ENCODE results near the gene DTYMK. TPM values are rescaled to one million over a fixed set of nuclear protein-coding genes. Genes with fewer than 3 reads are reported as not detected.

The DTYMK gene
- polyA plus RNA-seq, 1 of the 3 experiments (the other 2 are of a cell fraction), result 51.1 TPM

GRCh38 chr2:241730671-241731293 is 44.2 kb upstream of the DTYMK start (continued):
- TF ChIP-seq REST (IDR thresholded peaks at IDR 0.05; ENCODE audit: low read depth, low read length) (no peak), POLR2AphosphoS5 (IDR thresholded peaks at IDR 0.05; ENCODE audit: low read depth, low read length) (no peak), NFIC (IDR thresholded peaks at IDR 0.05; ENCODE audit: borderline replicate concordance) (no peak)

- WGBS (ENCODE audit: low lambda C conversion rate), result 97% methylated on average over 6 of the region's 6 CpGs
- POLR2A ChIA-PET, result no interaction called here
- Histone ChIP-seq H3K79me2 (ENCODE audit: insufficient read depth) (no peaks in the 10 kb centered on the region), H3K4me3 (ENCODE audit: low read depth in 2 of 2, low read length in 1 of 2) (no peak overlapping the region), H2AFZ (ENCODE audit: low read depth) (no peak overlapping the region), H3K4me1 (ENCODE audit: control insufficient read depth in 1 of 2, insufficient read depth in 2 of 2, low read depth in 1 of 2, low read length in 1 of 2) (peaks cover 0 to 2% of the 10 kb centered on the region in 2 experiments; a peak in 1 of 4 replicates), H3K4me2 (no peak overlapping the region), H3K36me3 (replicated peaks in 1 of 2; ENCODE audit: control insufficient read depth in 1 of 2, insufficient read depth in 2 of 2, low read length in 1 of 2) (peaks cover 0 to 2% of the 10 kb centered on the region in 2 experiments), H3K9ac (no peak overlapping the region), H4K20me1 (ENCODE audit: insufficient read depth) (no peaks in the 10 kb centered on the region), H3K9me3 (no peaks in the 10 kb centered on the region), H3K27ac (ENCODE audit: low read depth in 2 of 2, low read length in 1 of 2) (no peak overlapping the region), H3F3A (replicated peaks; ENCODE audit: insufficient read depth) (no peaks in the 10 kb centered on the region), H3K9me2 (no peaks in the 10 kb centered on the region), H3K27me3 (ENCODE audit: insufficient read depth) (no peaks in the 10 kb centered on the region)
- TF ChIP-seq SMC3 (IDR thresholded peaks at IDR 0.05; ENCODE audit: low read depth, low read length) (no peak), IRF3 (IDR thresholded peaks at IDR 0.05; ENCODE audit: low read depth, low read length) (no peak), MEF2A (IDR thresholded peaks at IDR 0.05; ENCODE audit: borderline replicate concordance, low read depth) (no peak)
- DNase-seq, result peak; percentile 4
- CTCF ChIA-PET, result interaction anchor here (1.0 to 5.4 kb wide), 2 partner anchors 28 to 149 kb away, joined by 3 to 34 read pairs; partner anchors contain the start of gene ING5
Measured at GRCh38 chr2:241729868-241730267, 43.3 kb upstream of the DTYMK start.

- H4K20me1 ChIP-seq (ENCODE audit: insufficient read depth), result no peaks in the 10 kb centered on the region
- CTCF ChIA-PET, result interaction anchor here (0.5 to 5.4 kb wide), 6 partner anchors 10 to 153 kb away, joined by 3 to 34 read pairs (median 4); partner anchors contain the start of gene ING5
- WGBS (ENCODE audit: low lambda C conversion rate), result 85% methylated on average over 5 of the region's 19 CpGs
- POLR2A ChIA-PET, result no interaction called here
- H3K9me2 ChIP-seq, result no peaks in the 10 kb centered on the region
- H3K4me1 ChIP-seq (ENCODE audit: control insufficient read depth in 1 of 2, insufficient read depth in 2 of 2, low read depth in 1 of 2, low read length in 1 of 2), result peaks cover 0 to 2% of the 10 kb centered on the region in 2 experiments; a peak in 1 of 4 replicates
- H3K27me3 ChIP-seq (ENCODE audit: insufficient read depth), result no peaks in the 10 kb centered on the region
- no peak overlapping the region; a peak in 1 of 4 replicates for H3K27ac ChIP-seq (ENCODE audit: low read depth in 2 of 2, low read length in 1 of 2)
- H3K79me2 ChIP-seq (ENCODE audit: insufficient read depth), result no peaks in the 10 kb centered on the region
- H3K4me3 ChIP-seq (ENCODE audit: low read depth in 2 of 2, low read length in 1 of 2), result no peak overlapping the region
- H3K9ac ChIP-seq, result no peak overlapping the region
- peak; percentile 23 for DNase-seq
- peaks cover 3 to 6% of the 10 kb centered on the region in 2 experiments for H3K36me3 ChIP-seq (replicated peaks in 1 of 2; ENCODE audit: control insufficient read depth in 1 of 2, insufficient read depth in 2 of 2, low read length in 1 of 2)
- no peak overlapping the region for H3K4me2 ChIP-seq
- H2AFZ ChIP-seq (ENCODE audit: low read depth), result no peak overlapping the region
- TF ChIP-seq CHD2 (IDR thresholded peaks at IDR 0.05; ENCODE audit: low read length, partially characterized antibody) (no peak), RFX5 (IDR thresholded peaks at IDR 0.05; ENCODE audit: low read length) (no peak), EZH2phosphoT487 (IDR thresholded peaks at IDR 0.05; ENCODE audit: borderline replicate concordance, low read depth) (no peak), MXI1 (IDR thresholded peaks at IDR 0.05; ENCODE audit: low read depth, low read length) (no peak), RXRA (IDR thresholded peaks at IDR 0.05; ENCODE audit: borderline replicate concordance, low read depth) (no peak), ELF1 (IDR thresholded peaks at IDR 0.05) (no peak), CTCF (IDR thresholded peaks at IDR 0.05) (no peak), TAF1 (IDR thresholded peaks at IDR 0.05; ENCODE audit: borderline replicate concordance, low read depth, low read length) (no peak), TCF12 (IDR thresholded peaks at IDR 0.05) (no peak)
- no peaks in the 10 kb centered on the region for H3K9me3 ChIP-seq
- H3F3A ChIP-seq (replicated peaks; ENCODE audit: insufficient read depth), result no peaks in the 10 kb centered on the region
Measured at GRCh38 chr2:241728627-241729026, 42.0 kb upstream of the DTYMK start.
